Measurements from ENCODE around the gene SLC6A7.

DNA sequence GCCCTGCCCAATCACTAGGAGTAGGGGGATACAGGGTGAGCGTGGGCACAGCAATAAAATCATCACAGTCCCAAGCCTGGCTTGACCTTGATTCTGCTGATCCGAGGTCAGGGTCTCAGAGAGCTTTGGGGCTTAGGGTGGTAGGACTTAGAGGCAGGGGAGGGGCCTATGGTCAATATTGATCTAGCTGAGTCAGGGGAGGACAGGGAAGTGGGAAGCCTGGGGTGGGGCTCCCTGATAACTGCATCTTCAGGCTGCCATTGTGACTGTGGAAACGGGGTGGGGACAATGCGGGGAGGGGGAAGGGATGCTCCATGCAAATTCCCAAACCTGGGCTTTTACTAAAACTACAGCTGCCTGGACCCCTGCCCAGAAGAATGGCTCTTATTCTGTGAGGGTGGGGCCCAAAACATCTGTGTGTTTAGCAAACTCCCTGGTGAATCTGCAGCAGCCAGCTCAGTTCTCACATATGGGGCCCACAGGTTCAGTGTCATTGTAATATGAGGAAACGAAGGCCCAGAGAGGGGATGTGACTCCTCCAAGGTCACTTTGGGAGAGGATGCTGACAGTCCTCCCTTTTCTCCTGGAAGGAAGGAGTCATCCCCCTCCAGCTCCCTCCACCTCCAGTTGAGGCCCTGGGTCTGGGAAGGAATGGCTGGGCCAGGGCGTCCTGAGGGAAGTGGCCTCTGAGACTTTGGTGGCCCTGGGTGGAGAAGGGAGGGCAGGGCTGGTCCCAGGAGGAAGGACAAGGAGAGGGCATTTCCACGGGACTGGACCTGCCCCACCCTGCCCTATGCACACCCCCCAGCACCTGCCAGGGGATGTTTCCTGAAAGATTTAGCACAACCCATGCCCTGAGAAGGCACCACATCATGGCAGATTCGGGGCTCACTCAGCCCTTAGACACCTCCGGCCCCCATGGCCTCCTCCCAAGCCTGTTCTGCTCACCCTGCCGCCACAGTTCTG lies 26.4 kb downstream of the SLC6A7 start:
- TF ChIP-seq, protein P1, sequence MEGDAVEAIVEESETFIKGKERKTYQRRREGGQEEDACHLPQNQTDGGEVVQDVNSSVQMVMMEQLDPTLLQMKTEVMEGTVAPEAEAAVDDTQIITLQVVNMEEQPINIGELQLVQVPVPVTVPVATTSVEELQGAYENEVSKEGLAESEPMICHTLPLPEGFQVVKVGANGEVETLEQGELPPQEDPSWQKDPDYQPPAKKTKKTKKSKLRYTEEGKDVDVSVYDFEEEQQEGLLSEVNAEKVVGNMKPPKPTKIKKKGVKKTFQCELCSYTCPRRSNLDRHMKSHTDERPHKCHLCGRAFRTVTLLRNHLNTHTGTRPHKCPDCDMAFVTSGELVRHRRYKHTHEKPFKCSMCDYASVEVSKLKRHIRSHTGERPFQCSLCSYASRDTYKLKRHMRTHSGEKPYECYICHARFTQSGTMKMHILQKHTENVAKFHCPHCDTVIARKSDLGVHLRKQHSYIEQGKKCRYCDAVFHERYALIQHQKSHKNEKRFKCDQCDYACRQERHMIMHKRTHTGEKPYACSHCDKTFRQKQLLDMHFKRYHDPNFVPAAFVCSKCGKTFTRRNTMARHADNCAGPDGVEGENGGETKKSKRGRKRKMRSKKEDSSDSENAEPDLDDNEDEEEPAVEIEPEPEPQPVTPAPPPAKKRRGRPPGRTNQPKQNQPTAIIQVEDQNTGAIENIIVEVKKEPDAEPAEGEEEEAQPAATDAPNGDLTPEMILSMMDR (IDR thresholded peaks at IDR 0.05) = no peak
- TF ChIP-seq POLR2AphosphoS5 (IDR thresholded peaks at IDR 0.05) (no peak), POLR2A (IDR thresholded peaks at IDR 0.05) (no peak)

All from upper lobe of left lung (tissue), 4 donors.